Hematopoietic multipotent progenitor cell treated with erythropoietin and hydrocortisone succinate and interleukin-3 and kit ligand, for 6 days (in vitro differentiated cells): ENCODE results near the gene EPHB1.

ENCODE experiments used
- DNase-seq: peaks from one replicate; pipeline ENCODE4 v3.0.0-alpha.2; 2015

EPHB1 gene

DNA sequence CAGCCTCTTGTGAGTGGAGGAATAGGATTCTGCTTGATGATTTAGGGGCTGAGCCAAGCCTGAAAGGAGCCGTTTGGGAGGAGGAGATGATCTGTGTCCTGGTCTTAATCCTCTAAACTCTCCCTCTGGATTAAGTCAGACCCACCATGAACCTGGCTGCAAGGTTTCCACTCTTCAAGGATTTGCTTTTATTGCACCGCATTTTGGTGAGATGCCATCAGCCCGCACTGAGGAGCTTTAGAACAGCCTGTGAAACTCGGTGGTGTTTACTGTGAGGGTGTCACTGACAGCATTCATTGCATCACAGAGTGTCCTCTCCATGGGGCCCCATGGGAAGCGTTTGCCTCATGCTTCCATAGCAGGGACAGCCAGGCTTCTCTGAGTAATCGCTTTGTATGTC is 59.2 kb downstream of the EPHB1 start:
- no peak for DNase-seq

DNA sequence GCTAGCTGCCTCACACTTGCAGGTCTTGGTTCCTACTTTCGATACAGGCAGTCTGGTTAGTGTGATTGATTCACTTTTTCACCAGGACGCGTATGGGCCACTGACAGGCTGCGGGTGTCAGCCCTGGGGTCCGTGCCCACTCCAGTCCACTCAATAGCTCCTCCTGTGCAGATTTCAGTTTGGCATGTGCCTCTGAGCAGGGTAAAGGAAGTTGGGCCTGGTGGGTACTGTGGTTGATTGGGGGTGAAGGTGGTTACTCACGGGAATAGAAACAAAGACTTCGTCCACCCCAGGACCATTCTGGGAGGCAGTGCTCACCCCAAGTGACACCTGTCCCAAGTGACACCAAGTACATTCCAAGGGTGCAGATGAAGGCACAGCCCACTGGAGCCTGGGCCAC is 62.3 kb downstream of the EPHB1 start:
- no peak for DNase-seq

DNA sequence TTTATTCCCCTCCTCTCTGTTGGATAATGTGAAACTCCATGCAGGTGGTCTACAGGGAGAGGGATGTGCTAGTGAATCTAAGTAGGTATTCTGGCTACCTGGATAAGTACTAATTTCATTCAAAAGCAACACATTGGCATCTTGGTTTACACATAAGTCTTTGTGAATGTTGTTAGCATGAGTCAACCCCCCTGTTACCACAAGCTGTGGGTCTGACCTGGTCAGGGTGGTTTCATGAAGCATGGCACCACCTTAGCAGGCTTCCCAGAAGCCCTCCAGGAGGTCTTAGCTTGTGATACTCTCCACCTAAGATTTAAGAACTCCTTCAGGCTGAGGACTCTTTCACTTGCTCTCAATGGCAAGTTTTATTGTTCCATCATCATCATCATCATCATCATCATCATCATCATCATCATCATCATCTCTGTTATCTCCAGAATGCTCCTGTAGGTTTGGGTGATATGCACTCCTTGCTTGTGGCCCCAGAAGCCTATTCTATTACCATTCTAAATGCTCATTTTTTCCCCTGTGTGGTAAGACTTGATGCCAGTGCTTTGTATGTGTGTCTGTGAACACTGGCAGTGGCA is 62.8 kb downstream of the EPHB1 start:
- DNase-seq = no peak

DNA sequence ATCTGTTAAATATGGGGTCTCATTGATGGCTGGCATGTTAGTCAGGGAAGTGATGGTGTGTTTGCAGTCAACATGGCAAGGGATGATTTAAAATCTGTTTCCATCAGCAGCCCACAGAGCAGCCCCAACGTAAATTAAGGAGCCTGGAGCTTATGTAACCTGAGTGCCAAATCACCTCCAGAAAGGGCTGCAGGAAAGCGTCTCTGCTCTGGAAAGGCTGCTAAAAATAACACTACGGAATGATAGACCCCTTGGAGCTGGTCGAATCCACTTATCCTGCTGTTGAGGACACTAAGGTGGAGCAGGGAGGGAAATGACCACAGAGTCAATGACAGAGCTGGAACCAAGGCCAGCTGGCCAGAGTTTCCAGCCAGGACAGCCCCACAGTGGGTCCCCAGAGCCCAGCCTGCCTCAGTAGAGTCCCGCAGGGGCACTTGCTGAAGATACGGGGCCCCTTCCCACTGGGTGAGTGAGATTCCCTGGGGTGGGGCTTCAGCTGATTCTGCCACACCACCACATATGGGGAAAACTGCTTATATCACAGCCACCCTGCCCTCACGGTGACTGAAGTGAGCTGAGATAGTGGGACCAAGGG is 63.5 kb downstream of the EPHB1 start:
- no peak for DNase-seq

DNA sequence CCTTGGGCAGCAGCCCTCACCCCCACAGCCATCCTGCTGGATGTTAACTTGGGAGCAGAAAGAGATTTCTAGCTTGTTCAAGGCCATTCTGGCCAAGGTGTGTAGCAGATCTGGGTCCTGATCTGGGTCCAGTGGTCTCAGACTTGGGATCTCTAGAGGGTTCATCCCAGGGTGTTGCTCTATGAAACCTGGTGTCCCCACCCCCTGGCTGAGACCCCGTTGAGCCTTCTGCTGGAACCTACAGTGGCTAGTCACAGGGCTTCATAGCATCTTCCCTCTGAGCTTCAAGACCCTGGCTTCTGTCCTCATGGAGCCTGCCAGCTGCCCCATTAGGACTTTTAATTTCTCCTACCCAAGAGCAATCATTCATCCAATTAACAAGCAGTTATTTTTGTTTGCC is 64.3 kb downstream of the EPHB1 start:
- no peak for DNase-seq

DNA sequence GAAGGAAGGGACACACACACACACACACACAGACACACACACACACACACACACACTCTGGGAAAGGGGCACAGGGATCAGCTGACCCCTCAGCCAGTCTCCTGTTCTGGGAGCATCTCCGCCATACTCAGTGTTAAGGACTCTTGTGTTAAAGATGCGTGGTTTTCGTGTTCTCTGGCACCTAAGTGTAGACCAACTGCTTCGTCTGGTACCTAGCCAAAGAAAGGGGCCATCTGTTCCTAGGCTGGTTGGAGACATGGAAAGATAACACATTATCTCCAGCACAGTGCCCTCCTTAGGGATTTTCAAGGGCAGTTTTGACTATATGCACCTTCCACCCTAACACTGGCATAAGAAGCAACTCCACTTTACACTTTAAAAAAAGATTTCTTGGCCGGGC is 65.1 kb downstream of the EPHB1 start:
- no peak for DNase-seq

DNA sequence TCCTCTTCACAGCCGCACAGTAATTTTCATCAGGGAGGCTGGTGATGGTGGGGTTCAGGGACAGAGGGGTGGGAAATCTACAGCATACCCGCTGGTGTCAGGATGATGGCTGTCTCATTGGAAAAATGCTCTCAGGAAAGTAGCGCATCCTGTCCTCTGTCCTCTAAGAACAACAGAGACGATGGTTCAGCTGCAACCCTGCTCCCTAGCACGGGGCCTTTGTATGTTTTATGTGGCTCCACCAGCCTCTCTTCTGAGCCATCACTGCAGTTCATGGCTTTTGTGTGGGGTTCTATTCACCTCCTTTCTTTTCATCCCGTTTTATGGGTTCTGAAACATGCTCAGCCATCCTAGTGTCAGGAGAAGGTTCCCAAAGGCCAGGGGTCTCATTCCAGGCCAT is 68.9 kb downstream of the EPHB1 start:
- DNase-seq = no peak

DNA sequence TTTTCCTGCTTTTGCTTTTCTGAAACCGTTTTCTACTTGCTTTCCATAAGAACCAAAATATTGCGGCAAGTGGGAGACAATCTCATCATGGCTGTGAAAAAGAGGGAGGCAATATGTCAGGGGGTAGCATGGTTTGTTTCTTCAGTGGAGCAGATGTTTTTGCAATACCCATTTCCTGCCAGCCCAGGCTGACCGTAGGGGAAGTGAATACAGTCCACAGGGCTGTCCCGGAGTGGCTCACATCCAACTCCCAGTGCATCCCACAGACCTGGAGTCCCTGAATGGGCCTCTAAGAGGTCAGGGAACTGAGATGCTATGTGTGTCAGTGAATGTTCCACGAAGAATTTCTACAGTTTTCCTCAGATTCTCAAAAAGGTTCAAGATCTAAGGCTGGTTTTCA is 69.6 kb downstream of the EPHB1 start:
- DNase-seq = peak; percentile 2

DNA sequence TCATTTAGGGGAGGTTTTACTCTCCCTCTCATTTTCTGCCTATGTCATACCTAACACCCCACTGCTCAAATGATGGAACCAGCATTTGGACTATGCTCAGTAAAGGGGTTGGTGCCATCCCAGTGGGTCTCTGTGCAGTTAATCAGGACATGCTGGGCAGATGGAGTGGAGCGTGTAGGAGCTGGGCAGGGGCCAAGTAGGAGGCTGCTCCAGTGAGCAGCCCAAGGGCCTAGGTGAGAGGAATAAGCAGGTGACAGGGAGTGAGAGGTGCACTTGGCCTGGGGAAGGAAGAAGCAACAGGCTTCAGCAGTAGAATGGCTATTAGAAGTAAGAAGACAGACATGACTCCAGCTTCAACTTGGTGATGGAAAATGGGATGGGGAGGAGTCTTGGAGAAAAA is 72.2 kb downstream of the EPHB1 start:
- no peak for DNase-seq

DNA sequence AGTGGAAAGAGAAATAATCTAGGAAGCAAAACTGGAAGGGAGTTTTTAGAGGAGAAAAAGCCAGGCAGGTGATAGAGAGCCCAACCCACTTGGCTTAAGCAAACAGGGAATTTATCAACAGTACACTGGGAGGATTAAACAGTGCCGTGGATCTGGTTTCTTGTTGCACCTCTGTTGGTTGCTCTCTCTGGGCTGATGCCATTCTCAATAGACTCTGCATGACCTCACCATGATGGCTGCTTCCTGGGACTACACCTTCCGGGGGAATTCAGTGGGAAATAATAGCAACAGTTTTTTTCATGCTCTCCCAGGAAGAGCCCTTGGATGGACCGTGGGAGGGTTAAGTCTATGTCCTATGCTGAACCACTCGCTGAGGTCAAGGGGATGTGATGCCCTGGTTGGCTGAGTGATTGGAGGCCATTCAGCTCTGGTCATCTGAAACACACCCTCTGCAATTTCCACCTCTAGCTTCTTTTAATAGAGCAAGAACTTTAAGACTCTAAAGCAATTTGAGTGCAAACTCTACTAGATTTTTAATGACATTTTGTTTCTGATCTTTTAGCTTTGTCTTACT is 74.2 kb downstream of the EPHB1 start:
- DNase-seq = no peak

DNA sequence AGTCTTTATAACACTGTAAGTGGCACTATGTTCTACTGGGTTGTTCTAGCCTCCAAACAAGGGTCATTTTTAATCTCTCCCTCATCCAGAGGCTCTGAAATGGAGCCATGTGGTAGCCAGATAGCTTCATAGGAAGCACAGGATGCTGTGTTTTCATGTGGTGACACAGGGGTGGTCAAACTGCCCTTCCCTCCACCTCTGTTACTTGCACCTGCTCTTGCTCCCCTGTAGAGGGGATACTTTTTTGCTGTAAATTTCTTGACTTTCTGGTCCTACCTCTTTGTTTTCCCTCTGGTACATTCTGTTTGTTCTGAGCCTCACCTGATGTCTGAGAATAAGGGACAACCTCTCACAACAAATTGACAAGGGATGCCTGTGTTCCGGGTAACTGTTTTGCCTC is 76.8 kb downstream of the EPHB1 start:
- DNase-seq = no peak

DNA sequence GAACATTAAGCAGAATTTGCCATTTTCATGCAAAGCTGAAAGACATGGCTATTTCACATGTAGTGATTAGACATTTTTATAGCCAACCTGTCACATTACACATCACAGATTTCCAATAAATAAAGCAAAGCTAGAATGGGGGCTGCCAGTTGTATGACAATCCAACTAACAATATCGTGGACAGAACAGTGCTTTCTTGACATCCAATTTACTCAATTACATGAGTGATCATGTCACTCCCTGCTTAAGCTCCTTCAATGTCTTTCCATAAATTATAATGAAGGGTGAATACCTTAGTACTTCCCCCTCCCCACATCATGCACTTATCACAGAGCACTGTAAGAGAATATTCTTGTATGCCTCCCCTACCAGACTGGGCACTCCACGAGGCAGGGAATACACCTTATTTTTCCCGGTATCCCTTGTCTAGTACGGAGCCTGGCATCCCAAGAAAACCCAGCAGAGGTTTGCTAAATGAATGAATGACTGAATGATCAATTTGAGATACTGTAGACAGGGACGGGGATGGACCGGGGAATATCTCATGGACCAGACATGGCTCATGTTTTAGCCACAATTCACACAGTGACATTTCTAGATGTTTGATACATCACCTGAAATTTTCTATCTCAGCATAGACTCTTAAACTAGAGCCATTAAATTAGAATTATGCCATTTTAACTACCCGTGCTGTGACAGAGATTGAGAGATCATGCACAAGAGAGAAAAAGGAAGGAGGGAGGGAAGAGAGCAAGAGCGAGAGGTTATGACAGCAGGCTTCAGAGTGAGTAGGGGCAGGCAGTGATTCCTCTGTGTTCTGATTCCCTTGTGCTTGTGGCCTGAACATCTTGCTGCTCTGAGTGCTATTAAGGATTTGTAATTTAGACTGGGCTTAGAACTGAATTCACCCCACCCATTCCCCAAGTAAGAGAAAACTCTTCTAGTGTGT is 77.7 kb downstream of the EPHB1 start:
- no peak for DNase-seq

DNA sequence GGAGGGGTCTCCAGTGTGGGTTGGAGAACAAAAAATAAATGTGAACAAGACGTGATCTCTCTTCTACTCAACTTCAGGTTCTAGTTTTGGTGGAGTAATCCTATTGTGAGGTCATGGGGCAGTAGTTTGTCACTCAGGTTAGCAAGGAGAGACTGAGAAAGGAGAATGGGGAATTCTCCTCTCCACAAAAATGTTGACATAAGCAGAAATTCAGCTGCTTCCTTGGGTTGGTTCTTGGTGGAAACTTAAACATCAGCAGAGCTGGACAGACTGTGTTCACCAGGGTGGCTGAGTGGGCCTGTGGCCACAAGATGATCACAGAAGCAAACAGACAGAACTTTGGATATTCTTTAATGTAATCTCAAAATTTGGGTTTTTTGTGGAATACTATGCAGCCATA is 78.7 kb downstream of the EPHB1 start:
- DNase-seq = no peak

DNA sequence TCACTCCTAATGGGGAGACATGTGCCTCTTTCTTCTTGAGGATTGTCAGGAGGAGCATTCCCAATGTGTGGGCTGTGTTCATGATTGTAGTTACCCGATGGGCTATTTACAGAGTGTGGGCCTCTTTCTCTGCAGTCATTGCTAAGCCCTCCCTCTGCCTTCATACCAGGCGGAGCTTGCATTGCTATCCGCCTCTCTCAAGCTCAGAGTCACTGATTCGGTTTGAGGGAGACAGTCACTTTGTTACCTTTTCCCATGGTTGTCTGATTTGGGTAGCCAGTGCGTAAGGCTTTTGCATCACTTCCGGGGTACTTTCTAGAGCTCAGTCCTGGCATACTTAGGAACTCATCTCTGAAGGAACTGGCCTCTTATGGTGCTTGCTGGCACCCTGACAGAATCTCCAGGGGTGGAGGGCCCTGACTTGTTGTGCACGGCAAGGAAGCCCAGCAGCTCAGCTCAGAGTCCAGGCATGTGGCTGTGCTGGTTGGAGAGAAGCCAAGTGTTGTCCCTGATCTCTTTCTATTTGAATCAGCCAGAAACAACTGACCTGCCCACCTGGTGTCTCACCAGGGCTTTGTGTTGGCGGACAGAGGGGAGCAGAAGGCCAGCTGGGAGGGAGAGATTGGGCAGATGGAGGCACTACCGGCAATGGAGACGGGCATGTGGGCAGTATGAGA is 79.8 kb downstream of the EPHB1 start:
- DNase-seq = no peak

DNA sequence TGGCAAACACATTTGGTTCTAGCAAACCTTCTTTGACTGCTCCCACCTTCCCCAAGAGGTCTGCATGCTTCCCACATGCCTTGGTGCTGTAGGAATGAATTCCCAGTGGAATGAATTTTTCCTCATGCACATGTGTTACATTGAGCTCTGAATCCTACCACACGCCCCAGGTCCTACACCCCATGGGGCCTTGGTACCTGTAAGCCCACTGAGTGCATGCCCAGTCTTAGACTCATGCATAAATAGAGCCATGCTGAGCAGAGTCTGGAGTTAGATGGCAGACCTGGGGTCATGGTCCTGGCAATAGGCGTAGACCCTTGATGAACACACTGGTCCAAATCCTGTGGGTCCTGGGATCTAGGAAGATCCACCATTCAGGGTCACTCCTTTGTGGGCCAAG is 81.8 kb downstream of the EPHB1 start:
- DNase-seq = no peak

DNA sequence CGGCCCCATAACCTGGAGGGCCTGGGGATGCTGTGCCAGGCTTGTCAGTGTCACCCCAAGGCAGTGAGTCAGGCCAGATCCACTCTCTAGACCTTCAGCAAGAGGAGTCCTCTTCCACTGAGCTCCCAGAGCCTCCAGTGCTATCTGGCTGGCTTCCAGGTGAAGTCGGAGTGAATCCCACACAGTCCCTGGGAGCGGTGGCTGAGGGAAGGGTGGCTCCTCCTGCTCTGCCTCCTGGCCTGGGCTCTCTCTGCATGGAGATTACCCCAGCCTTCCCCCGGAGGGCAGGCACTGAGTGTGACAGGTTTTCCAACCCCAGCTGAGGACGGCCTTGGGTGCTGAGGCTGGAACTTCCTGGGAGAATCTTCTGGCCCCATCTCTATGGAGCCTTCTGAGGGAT is 82.7 kb downstream of the EPHB1 start:
- DNase-seq = no peak

DNA sequence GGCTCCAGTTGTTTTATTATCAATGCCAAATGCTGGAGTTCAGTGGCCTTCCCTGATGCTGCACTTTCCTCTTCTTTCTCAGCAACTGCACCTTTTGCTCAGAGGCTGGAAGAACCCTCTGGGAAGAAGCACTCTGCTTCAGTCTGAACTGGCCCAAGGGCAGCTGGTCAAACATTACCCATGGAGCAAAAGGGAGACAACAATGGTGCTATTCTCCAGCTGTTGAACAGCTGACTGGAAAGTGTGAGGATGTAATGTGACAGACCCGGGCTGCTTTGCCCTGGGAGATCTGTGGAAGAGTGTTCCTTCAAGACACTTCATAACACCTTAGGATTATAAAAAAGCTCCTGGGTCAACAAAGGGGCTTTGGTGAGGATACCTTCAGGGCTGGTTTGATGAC is 84.9 kb downstream of the EPHB1 start:
- no peak for DNase-seq

DNA sequence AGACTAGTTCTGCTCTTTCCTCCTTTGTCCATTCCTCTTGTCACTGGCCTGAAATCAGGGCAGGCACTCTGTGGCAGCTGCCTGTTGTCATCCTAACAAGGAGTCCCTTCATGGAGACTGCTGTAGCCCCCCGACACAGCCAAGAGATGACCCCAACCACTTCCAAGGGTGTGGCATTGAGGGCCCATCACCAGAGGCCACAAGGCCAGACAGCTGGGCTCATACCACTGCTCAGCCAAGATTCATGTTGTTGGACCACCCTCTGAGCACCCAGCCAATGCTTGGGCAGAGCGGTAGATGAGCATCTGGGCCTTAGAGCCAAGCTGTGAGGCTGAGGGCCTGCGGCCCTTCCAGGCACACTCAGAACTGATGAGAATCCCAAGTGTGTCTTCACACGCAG is 85.4 kb downstream of the EPHB1 start:
- DNase-seq = no peak

DNA sequence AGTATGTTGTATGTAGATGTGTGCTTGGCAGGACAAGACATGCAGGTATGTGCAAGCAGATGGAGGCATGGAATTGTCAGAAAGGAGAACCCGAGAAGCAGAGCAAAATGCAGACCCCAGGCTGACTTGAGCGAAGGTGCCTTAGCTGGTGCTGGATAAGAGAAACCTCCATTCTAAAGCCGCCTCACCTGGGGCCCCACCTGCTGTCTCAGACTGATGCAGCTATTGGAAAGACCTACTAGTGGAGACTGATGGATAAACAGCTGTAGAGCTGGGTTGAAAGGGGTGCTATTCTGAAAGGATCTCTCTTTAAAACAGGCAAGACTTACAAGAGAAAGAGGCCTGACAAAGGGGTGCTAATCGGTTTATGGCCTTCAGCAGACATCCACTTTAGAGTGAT is 86.2 kb downstream of the EPHB1 start:
- DNase-seq = no peak

DNA sequence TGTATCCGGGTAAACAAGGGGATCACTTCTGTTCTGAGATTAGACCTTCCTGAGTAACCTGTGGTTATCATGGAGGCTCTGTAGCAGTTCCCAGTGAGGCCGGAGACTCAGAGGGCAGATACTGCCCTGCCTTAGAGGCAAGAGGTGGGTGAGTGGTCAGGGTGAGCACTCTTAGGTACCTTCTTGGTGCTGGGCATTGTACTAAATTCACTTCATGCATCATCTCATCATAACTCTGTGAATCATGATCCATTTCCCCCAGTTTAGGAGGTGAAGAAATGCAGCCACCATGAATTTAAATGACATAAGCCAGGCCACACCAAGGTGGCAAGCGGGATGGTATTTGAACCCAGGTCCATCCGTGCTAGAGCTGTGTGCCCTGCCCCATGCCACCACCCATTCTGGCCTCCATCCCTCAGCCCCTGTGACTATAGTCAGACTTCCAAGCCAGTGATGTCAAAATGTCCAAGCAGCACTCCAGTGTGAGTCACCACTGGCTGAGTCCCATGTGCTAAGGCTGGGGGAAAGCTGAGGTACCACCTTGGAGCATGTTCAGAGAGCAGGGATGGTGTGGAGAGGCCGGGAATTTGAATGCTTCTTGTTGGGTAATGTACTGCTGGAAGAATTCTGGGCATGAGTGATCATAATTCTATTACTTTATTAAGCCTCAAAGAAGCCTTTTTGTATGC is 88.8 kb downstream of the EPHB1 start:
- no peak for DNase-seq

DNA sequence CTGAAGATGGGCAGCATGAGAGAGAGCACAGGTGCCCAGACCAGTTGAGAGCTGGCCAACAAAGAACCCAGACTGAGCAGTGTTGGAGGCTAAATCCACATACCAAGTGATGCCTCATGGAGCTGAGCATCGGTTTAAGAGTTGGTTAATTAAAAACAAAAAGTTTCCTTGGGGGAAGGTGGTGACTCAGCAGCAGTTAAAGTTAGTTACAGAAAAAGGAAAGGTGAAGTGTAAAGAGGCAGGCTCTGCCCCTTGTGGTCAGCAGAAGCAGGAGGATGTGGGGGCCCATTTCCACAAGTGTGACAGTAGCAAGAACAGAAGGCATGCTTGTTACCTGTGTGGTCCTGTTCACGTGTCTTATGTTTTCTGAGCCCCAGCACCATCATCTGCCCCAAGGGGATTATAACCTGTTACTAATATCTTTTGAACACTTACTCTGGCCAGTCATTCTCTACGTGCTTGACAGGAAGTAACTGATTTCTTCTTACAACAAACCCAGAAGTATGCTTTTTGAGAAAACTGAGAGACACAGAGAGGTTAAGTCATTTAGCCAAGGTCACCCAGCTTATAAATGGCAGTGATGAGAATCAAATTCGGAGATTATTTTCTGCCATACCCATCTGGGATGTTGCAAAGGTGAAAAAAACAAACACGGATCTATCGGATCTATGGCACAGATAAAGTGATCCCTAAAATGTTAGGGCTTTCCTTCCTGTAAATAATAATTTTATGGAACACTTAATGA is 91.0 kb downstream of the EPHB1 start:
- peak; percentile 3 for DNase-seq

DNA sequence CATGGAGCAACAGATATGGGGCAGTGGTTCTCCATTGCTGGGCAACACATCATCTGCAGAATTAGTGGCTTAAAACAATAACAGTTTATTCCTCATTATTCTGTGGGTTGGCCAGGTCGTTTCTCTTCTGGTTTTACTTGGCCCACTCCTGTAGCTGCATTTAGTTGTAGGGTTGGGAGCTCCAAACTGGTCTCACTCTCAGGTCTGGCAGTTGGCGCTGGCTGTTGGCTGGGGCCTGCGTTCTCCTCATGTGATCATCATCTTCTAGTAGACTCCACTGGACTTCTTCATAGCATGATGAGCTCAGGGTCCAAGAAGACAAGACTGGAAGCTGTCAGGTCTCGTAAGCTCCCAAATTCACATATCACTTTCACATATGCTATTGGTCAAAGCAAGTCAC is 91.9 kb downstream of the EPHB1 start:
- no peak for DNase-seq
